NK-92 (cell line): Measurements from ENCODE around the gene CLOCK.

Experiments
- DNase-seq: peaks from one replicate; lab custom pipeline; 2025; ENCODE audit not compliant: unreplicated experiment; lab: John Stamatoyannopoulos, UW

CLOCK gene

GRCh38 chr4:55540271-55540670 is 6.4 kb downstream of the CLOCK start:
- no peak for DNase-seq

GRCh38 chr4:55539658-55540057 is 7.1 kb downstream of the CLOCK start:
- no peak for DNase-seq

- no peak for DNase-seq
Measured at GRCh38 chr4:55538531-55538930, 8.2 kb downstream of the CLOCK start.

- no peak for DNase-seq
Measured at GRCh38 chr4:55534306-55534705, 12.4 kb downstream of the CLOCK start.

- no peak for DNase-seq
Measured at GRCh38 chr4:55530691-55531090, 16.0 kb downstream of the CLOCK start.

GRCh38 chr4:55530167-55530566 is 16.5 kb downstream of the CLOCK start:
- no peak for DNase-seq

- DNase-seq: no peak
Measured at GRCh38 chr4:55528491-55528890, 18.2 kb downstream of the CLOCK start.

GRCh38 chr4:55524844-55525571 is 21.7 kb downstream of the CLOCK start:
- no peak for DNase-seq

GRCh38 chr4:55518442-55518841 is 28.3 kb downstream of the CLOCK start:
- no peak for DNase-seq

GRCh38 chr4:55517526-55518229 is 29.0 kb downstream of the CLOCK start:
- no peak for DNase-seq

GRCh38 chr4:55512922-55513571 is 33.7 kb downstream of the CLOCK start:
- DNase-seq: no peak

- DNase-seq: no peak
Measured at GRCh38 chr4:55512077-55512476, 34.6 kb downstream of the CLOCK start.

GRCh38 chr4:55510685-55511084 is 36.0 kb downstream of the CLOCK start:
- no peak for DNase-seq

- DNase-seq: no peak
Measured at GRCh38 chr4:55509266-55509665, 37.4 kb downstream of the CLOCK start.

GRCh38 chr4:55507612-55508011 is 39.1 kb downstream of the CLOCK start:
- no peak for DNase-seq

- no peak for DNase-seq
Measured at GRCh38 chr4:55503169-55503568, 43.5 kb downstream of the CLOCK start.

GRCh38 chr4:55500072-55500471 is 46.6 kb downstream of the CLOCK start:
- no peak for DNase-seq

- DNase-seq: no peak
Measured at GRCh38 chr4:55499495-55499894, 47.2 kb downstream of the CLOCK start.

- DNase-seq: no peak
Measured at GRCh38 chr4:55498051-55498450, 48.7 kb downstream of the CLOCK start.

- DNase-seq: no peak
Measured at GRCh38 chr4:55491486-55491885, 55.2 kb downstream of the CLOCK start.

GRCh38 chr4:55488716-55489115 is 58.0 kb downstream of the CLOCK start:
- no peak for DNase-seq

- DNase-seq: no peak
Measured at GRCh38 chr4:55485821-55486220, 60.9 kb downstream of the CLOCK start.
